Cardiac muscle cell (in vitro differentiated cells and primary cell): Measurements from ENCODE around the gene PROK1. TPM values are rescaled to one million over a fixed set of nuclear protein-coding genes. Genes with fewer than 3 reads are reported as not detected.
"Not testable (repeated sequence)": the region's sequence is repeated elsewhere in the genome, so short reads cannot be mapped to it uniquely, and the experiment has no call there.

ENCODE experiments used
- DNase-seq, 2 donors: peaks; one replicate each; pipeline versions ENCODE4 v3.0.0 to v3.0.0-alpha.2; 2010 to 2017; ENCODE audit warnings: low read depth in 1 of 2, low spot score in 1 of 2
- H3K27ac ChIP-seq: fragments of 200-600 bp; sonication (generic); 2 replicates; pipeline ENCODE4 v1.5.1; 2016
- H3K27me3 ChIP-seq: fragments of 200-600 bp; sonication (generic); 2 replicates; pipeline ENCODE4 v1.6.0; 2016; ENCODE audit warnings: control low read depth
- H3K36me3 ChIP-seq: fragments of 200-600 bp; sonication (generic); 2 replicates; pipeline ENCODE4 v1.5.1; 2016; ENCODE audit warnings: control low read depth
- H3K4me1 ChIP-seq: fragments of 200-600 bp; sonication (generic); 2 replicates; pipeline ENCODE4 v1.8.1; 2017; ENCODE audit warnings: low read depth, mild to moderate bottlenecking, mixed run types
- H3K4me3 ChIP-seq: fragments of 200-600 bp; sonication (generic); 2 replicates; pipeline ENCODE4 v1.5.1; 2016; ENCODE audit warnings: mild to moderate bottlenecking
- H3K9me3 ChIP-seq: fragments of 200-600 bp; sonication (generic); 2 replicates; pipeline ENCODE4 v1.5.1; 2017; ENCODE audit warnings: low read depth, mild to moderate bottlenecking, control low read depth
- CTCF ChIP-seq: IDR thresholded peaks from 2 replicates; pipeline ENCODE4 v1.5.1; 2012; ENCODE audit warnings: low read depth, mild to moderate bottlenecking, low read length
- polyA plus RNA-seq: library from polyadenylated mRNA; unstranded; fragments of >200 nt; fragmentation: Nextera tagmentation; extraction: Ambion mirVana; gene quantifications from 2 replicates; pipeline ENCODE4 v1.2.1, GENCODE V29; 2016
- total RNA-seq: library from RNA; depleted of rRNA; stranded (reverse); fragments of >200 nt; gene quantifications from 2 replicates; pipeline ENCODE4 v1.2.3, GENCODE V29; 2016

Gene PROK1
- 0.24 TPM in 1 of 2 replicates, not detected in the other for total RNA-seq
- polyA plus RNA-seq, result not detected in 2 replicates

GRCh38 chr1:110450929-110451328 is at the start of gene PROK1:
Gene PROK1, plus strand, starts transcription at chr1:110451149. Its CDS starts 68 bp downstream, at chr1:110451217.
- no peaks in the 10 kb centered on the region for H3K27me3 ChIP-seq
- no peak for DNase-seq
- no peaks in the 10 kb centered on the region for H3K4me1 ChIP-seq
- no peak within 1 kb of the TSS for H3K27ac ChIP-seq
- H3K4me3 ChIP-seq, result no peak within 1 kb of the TSS
- H3K9me3 ChIP-seq, result no peaks in the 10 kb centered on the region
- H3K36me3 ChIP-seq, result no peaks in the 10 kb centered on the region
- no peak for TF ChIP-seq CTCF

- H3K9me3 ChIP-seq, result no peaks in the 10 kb centered on the region
- no peaks in the 10 kb centered on the region for H3K27me3 ChIP-seq
- no peak for DNase-seq
- H3K36me3 ChIP-seq, result peaks cover 48% of the 10 kb centered on the region
- H3K4me1 ChIP-seq, result peaks cover 8% of the 10 kb centered on the region
- no peak overlapping the region for H3K27ac ChIP-seq
- no peak for TF ChIP-seq CTCF
- no peak overlapping the region for H3K4me3 ChIP-seq
Observed at GRCh38 chr1:110403805-110404204, 47.1 kb upstream of the PROK1 start.

- Histone ChIP-seq H3K27me3 (no peaks in the 10 kb centered on the region), H3K4me3 (no peak overlapping the region), H3K9me3 (no peaks in the 10 kb centered on the region), H3K27ac (no peak overlapping the region), H3K4me1 (peaks cover 8% of the 10 kb centered on the region), H3K36me3 (peaks cover 48% of the 10 kb centered on the region)
- no peak for DNase-seq
- TF ChIP-seq CTCF, result no peak
Observed at GRCh38 chr1:110404401-110404800, 46.5 kb upstream of the PROK1 start.

GRCh38 chr1:110406407-110406806 is 44.5 kb upstream of the PROK1 start:
- Histone ChIP-seq H3K36me3 (peaks cover 38% of the 10 kb centered on the region), H3K4me3 (peak overlapping the region; percentile 77)
- not testable (repeated sequence) for DNase-seq

GRCh38 chr1:110407260-110408210 is 43.4 kb upstream of the PROK1 start, which contains the start of gene LAMTOR5:
Gene LAMTOR5, minus strand, starts transcription at chr1:110407694. Its CDS starts 74 bp downstream, at chr1:110407620.
- peak within 1 kb of the TSS; percentile 88 for H3K27ac ChIP-seq
- TF ChIP-seq CTCF, result no peak
- H3K9me3 ChIP-seq, result no peaks in the 10 kb centered on the region
- no peaks in the 10 kb centered on the region for H3K27me3 ChIP-seq
- peaks cover 8% of the 10 kb centered on the region for H3K4me1 ChIP-seq
- H3K36me3 ChIP-seq, result peaks cover 29% of the 10 kb centered on the region
- peak; percentile 94 to 95 for DNase-seq
- peak within 1 kb of the TSS; percentile 77 for H3K4me3 ChIP-seq

More at GRCh38 chr1:110406407-110406806, 44.5 kb upstream of the PROK1 start:
- not testable (repeated sequence) for H3K27me3 ChIP-seq, H3K27ac ChIP-seq, H3K9me3 ChIP-seq, H3K4me1 ChIP-seq

GRCh38 chr1:110408488-110408887 is 42.5 kb upstream of the PROK1 start:
- TF ChIP-seq CTCF, result no peak
- Histone ChIP-seq H3K27me3 (no peaks in the 10 kb centered on the region), H3K9me3 (no peaks in the 10 kb centered on the region), H3K4me3 (peak overlapping the region; percentile 77), H3K36me3 (peaks cover 21% of the 10 kb centered on the region), H3K4me1 (peaks cover 12% of the 10 kb centered on the region), H3K27ac (no peak overlapping the region)
- DNase-seq, result no peak
